Liver (tissue), 3 donors: ENCODE measurements around the gene PLB1.

Experiments
- EGR1 ChIP-seq, 2 donors: IDR thresholded peaks; 2 replicates each; pipeline ENCODE4 v1.6.1; 2016 to 2018; ENCODE audit warnings: antibody characterized with exemption in 2 of 2, low read depth in 2 of 2
- FOXA1 ChIP-seq: IDR thresholded peaks from 2 replicates; pipeline ENCODE4 v1.6.1; 2016; ENCODE audit warnings: antibody characterized with exemption
- GABPA ChIP-seq, 2 donors: IDR thresholded peaks in 1 of 2; conservative IDR thresholded peaks in 1 of 2; 2 replicates each; pipeline ENCODE4 v1.6.1; 2016; ENCODE audit warnings: antibody characterized with exemption in 2 of 2, mild to moderate bottlenecking in 1 of 2, moderate library complexity in 1 of 2
- SP1 ChIP-seq: IDR thresholded peaks from 2 replicates; pipeline ENCODE4 v1.6.1; 2018; ENCODE audit warnings: antibody characterized with exemption, mild to moderate bottlenecking
- TAF1 ChIP-seq: conservative IDR thresholded peaks from 2 replicates; pipeline ENCODE4 v1.6.1; 2016; ENCODE audit warnings: antibody characterized with exemption, mild to moderate bottlenecking
- TF ChIP-seq, protein P1 (sequence below): fragments of 150-350 bp; IDR thresholded peaks from 2 replicates; pipeline ENCODE4 v1.5.1; 2017; ENCODE audit warnings: improper control_type of control experiment, low read depth, low read length; ENCODE audit not compliant: missing input control
- TF ChIP-seq, protein P2 (sequence below): IDR thresholded peaks from 2 replicates; pipeline ENCODE4 v1.6.1; 2016; ENCODE audit warnings: antibody characterized with exemption
- TF ChIP-seq, protein P3 (sequence below): IDR thresholded peaks from 2 replicates; pipeline ENCODE4 v1.6.1; 2016; ENCODE audit warnings: antibody characterized with exemption
- donor health status: healthy.
- donor health status: healthy.

DNA sequence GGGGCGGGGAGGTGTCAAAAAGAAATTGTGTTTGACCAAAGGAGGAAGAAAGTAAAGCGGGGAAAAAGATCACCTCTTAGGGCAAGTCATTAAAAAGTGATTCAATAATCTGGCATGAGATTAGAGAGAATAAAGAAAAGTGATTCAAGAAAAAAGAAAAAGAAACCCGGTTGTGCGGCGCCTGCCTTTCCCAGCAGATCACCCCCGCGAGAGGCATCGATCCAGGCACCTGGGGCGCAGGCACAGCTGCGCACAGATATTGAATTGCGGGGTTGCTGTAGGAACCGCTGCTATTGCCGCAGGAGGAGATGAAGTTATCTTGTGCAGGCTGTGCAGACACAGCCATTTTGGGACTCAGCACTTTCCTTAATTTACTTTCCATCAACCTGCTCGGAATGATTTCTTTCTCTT, 71.2 kb downstream of the PLB1 start:
- TF ChIP-seq, protein P1, sequence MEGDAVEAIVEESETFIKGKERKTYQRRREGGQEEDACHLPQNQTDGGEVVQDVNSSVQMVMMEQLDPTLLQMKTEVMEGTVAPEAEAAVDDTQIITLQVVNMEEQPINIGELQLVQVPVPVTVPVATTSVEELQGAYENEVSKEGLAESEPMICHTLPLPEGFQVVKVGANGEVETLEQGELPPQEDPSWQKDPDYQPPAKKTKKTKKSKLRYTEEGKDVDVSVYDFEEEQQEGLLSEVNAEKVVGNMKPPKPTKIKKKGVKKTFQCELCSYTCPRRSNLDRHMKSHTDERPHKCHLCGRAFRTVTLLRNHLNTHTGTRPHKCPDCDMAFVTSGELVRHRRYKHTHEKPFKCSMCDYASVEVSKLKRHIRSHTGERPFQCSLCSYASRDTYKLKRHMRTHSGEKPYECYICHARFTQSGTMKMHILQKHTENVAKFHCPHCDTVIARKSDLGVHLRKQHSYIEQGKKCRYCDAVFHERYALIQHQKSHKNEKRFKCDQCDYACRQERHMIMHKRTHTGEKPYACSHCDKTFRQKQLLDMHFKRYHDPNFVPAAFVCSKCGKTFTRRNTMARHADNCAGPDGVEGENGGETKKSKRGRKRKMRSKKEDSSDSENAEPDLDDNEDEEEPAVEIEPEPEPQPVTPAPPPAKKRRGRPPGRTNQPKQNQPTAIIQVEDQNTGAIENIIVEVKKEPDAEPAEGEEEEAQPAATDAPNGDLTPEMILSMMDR: no peak
- TF ChIP-seq TAF1: no peak
- TF ChIP-seq SP1: no peak
- no peak for TF ChIP-seq EGR1 (IDR thresholded peaks at IDR 0.05; ENCODE audit: low read depth in 2 of 2)
- TF ChIP-seq, protein P2, sequence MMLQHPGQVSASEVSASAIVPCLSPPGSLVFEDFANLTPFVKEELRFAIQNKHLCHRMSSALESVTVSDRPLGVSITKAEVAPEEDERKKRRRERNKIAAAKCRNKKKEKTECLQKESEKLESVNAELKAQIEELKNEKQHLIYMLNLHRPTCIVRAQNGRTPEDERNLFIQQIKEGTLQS: no peak
- TF ChIP-seq, protein P3, sequence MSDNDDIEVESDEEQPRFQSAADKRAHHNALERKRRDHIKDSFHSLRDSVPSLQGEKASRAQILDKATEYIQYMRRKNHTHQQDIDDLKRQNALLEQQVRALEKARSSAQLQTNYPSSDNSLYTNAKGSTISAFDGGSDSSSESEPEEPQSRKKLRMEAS: no peak
- no peak for TF ChIP-seq FOXA1
- no peak for TF ChIP-seq GABPA (IDR thresholded peaks at IDR 0.05 in 1 of 2, conservative IDR thresholded peaks at IDR 0.05 in 1 of 2)
